AG09319 (cell line): ENCODE data around the gene ZBTB40.

ENCODE experiments used
- DNase-seq: peaks from one replicate; pipeline ENCODE4 v3.0.0-alpha.2; 2010; ENCODE audit warnings: low read depth; ENCODE audit errors: extremely low read depth
- TF ChIP-seq, protein P1 (sequence below): IDR thresholded peaks from 2 replicates; pipeline ENCODE4 v1.5.1; 2011; ENCODE audit warnings: low read depth, mild to moderate bottlenecking, inconsistent platforms, low read length, moderate library complexity

ZBTB40 gene

DNA sequence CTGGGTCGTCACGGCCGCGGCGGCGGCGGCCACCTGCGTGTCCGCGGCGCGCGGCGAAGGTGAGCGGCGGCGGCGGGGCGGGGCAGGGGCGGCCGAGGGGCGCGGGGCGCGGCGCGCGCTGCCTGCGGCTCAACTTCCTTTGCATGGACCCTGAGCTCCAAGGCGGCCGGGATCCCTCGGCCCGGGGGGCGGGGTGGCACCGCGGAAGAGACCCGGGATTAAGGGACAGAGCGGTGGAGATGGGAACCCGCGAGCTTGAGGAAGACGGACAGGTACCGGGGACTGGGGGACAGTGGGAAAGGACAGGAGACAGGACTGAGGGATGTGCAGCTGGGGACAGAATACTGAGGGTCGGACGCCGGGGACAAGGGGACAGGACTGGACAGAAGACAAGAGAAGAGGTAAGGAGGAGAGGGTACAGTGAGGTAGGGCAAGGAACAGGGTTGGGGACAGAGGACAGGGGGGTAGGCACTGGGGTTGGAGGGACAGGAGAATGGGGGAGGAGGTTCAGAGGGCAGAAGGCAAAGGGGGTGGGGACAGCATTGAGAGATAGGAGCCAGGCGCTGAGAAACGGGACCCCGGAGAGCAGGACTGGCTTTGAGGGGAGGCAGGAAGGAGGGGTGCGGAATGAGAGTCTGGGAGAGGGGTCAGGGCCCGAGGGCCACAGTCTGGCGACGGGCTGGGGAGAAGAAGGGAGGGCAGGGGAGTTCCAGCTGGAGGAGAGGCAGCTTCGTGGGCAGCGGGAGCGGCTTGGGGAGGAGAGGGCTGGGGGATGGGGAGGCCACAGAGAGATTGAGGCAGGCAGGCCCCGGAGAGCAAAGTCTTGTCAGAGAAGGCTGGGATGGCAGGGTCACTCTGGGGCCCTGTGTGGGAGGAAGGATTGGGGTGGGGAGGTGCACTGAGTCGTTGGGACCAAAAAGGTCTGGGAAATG lies 112.3 kb downstream of the ZBTB40 start:
- TF ChIP-seq, protein P1, sequence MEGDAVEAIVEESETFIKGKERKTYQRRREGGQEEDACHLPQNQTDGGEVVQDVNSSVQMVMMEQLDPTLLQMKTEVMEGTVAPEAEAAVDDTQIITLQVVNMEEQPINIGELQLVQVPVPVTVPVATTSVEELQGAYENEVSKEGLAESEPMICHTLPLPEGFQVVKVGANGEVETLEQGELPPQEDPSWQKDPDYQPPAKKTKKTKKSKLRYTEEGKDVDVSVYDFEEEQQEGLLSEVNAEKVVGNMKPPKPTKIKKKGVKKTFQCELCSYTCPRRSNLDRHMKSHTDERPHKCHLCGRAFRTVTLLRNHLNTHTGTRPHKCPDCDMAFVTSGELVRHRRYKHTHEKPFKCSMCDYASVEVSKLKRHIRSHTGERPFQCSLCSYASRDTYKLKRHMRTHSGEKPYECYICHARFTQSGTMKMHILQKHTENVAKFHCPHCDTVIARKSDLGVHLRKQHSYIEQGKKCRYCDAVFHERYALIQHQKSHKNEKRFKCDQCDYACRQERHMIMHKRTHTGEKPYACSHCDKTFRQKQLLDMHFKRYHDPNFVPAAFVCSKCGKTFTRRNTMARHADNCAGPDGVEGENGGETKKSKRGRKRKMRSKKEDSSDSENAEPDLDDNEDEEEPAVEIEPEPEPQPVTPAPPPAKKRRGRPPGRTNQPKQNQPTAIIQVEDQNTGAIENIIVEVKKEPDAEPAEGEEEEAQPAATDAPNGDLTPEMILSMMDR: no peak
- no peak for DNase-seq

DNA sequence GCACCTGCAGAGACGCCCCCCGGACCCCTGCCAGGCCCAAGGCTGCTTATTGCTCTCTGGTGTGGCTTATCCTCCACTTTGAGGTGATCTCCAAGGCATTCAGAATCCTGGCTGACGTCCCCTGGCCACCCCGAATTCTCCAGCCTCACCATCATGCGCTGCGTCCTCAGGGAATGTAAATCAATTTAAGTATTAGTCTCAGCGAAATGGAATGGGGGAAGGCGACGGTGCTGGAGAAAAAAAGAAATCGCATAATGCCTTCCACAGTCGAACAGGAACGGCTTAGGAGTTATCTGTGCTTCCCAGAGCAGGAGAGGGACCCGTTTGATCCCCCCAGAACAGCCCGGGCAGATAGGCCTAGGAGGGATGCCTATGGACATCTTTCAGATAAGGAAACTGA lies 114.5 kb downstream of the ZBTB40 start:
- no peak for DNase-seq
- TF ChIP-seq, protein P1: no peak

DNA sequence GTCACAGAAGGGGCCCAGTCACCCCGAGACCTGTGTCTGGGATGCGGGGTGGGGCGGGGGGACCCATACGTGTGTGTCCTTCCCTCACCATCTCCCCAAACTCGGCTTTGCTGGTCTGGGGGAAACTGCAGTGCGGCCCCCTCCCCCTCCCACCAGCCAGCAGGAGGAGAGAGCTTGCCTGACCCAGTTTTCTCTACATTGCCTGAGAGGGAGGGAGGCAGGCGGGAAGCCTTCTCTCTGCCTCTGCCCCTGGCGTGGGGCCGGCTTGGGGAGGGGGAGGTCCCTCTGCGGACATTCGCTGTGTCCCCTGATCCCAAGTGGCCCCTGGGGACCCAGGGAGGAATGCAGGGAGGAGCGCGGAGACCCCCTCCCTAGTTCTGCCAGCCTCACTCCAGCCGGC lies 115.5 kb downstream of the ZBTB40 start:
- DNase-seq: no peak
- TF ChIP-seq, protein P1: no peak

DNA sequence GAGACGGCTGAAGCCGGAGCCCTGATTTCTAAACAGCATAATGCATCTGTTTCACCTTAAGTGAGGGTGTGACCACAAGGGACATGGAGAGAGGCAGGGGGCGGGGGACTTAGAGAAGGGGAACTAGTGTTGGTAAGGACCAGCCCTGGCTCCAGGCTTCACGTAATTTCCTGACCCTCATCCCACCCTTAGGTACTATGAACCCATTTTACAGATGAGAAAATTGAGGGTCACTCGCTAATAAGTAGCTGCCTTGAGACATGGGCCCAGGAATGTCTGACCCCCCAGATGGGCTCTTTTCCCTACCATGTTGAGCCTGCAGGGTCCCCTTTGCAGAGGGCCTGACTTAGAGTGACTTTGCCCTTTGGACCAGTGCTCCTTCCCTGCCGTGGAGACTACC lies 116.3 kb downstream of the ZBTB40 start:
- DNase-seq: no peak
- TF ChIP-seq, protein P1: no peak

DNA sequence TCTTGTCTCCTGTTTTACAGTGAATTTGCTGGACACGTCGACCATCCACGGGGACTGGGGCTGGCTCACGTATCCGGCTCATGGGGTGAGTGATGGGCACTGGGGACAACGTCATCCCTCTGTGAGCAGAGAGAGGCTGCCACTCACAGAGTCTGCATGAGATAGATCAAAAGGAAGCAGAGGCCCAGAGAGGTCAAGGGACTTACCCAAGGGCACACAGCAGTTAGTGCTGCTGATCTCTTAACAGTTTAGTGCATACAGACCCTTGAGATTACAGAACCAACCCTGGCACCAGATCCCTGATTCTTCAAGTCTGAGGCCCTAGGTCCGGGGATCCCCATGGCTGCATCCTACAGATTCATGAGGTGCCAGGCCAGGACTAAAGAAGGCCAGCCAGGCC lies 117.6 kb downstream of the ZBTB40 start:
- TF ChIP-seq, protein P1: no peak
- no peak for DNase-seq

DNA sequence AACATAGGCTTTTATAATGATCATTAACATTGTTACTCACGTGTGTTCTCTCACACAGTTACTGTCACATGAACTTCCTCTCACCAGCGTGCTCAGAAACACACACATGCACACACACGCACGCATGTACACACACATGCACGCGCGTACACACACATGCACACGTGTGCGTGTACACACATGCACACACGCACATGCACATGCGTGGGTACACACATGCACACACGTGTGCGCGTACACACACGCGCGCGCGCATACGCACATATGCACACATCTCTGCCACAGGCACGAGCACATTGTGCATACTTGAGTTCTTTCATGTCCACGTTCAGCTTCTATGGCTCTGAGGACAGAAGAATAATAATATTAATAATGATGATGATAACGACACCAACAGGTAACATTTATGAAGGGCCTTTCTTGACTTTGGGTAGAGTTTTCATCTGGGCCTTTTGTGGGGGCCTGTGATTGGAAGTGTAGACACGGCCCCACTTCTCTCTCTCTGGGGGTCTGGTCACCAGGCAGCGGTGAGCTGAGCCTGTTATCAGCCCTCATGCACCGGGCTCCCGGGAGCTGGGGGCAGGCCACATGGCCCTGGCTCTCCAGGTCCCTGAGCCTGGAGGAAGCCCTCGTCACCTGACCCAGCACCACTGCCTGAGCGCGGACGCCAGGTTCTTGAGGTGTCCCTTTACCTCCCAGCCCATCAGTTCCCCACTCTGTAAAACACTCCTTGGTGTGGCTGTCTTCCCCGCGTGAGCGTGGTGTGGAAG lies 118.7 kb downstream of the ZBTB40 start:
- no peak for DNase-seq

More for the DNA sequence above, 118.7 kb downstream of the ZBTB40 start:
- TF ChIP-seq, protein P1: no peak
